HCT116 (cell line): ENCODE data around the gene HSPA12B. TPM values are rescaled to one million over a fixed set of nuclear protein-coding genes. Genes with fewer than 3 reads are reported as not detected.

Source experiments
- ATAC-seq: fragments of 200-7000 bp; cut with Tn5 transposase; 2 replicates; pipeline ENCODE4 v1.9.1; 2020; ENCODE audit warnings: mild to moderate bottlenecking, moderate library complexity
- BruUV-seq: library from RNA; stranded (reverse); fragments of 400-500 nt; replicated peaks from 2 replicates; lab custom pipeline; 2021; lab: Mats Ljungman, UMichigan
- CTCF ChIA-PET: fragments of 300-600 bp; sonication (Branson Sonifier 250); formaldehyde crosslinking; loops from one replicate; lab custom pipeline; 2021; ENCODE audit warnings: antibody characterized with exemption; lab: Charles Lee
- POLR2A ChIA-PET: fragments of 300-600, 350-600 bp; sonication (Branson Sonifier 250); formaldehyde crosslinking; loops from one replicate; lab custom pipeline; 2021; ENCODE audit warnings: antibody characterized with exemption; lab: Charles Lee
- RAD21 ChIA-PET, 2 experiments: fragments of 300-600 bp; sonication (Branson Sonifier 250); formaldehyde crosslinking; loops; one replicate each; lab custom pipeline; 2023; ENCODE audit warnings: low total read pairs in 2 of 2; ENCODE audit not compliant: uncharacterized antibody in 2 of 2, unreplicated experiment in 2 of 2, low non-redundant PET in 1 of 2; lab: Charles Lee
- DNase-seq: peaks from one replicate; pipeline ENCODE4 v3.0.0-alpha.2; 2010; ENCODE audit warnings: low read depth, low spot score
- H2AFZ ChIP-seq: fragments of 200-600 bp; shearing (Covaris generic), sonication (generic); 2 replicates; pipeline ENCODE4 v1.6.1; 2017; ENCODE audit warnings: low read depth, mixed run types, mixed read lengths, antibody characterized with exemption, low read length; ENCODE audit not compliant: poor library complexity, severe bottlenecking
- H3K27ac ChIP-seq: 2 replicates; pipeline ENCODE4 v1.5.1; 2012; ENCODE audit warnings: low read depth, low read length
- H3K27me3 ChIP-seq: fragments of 200-600 bp; sonication (generic); 2 replicates; pipeline ENCODE4 v1.6.1; 2016; ENCODE audit warnings: mixed run types, low read length, mixed read lengths; ENCODE audit not compliant: insufficient read depth
- H3K36me3 ChIP-seq, 2 experiments: fragments of 200-500 bp in 1 of 2; fragments of 200-600 bp in 1 of 2; sonication (Bioruptor generic) in 1 of 2; sonication (generic) in 1 of 2; 2 replicates each; pipeline versions ENCODE4 v1.5.1 to v1.6.1; 2014 to 2016; ENCODE audit warnings: low read length in 2 of 2, inconsistent platforms in 1 of 2, mixed read lengths in 1 of 2, mixed run types in 1 of 2; ENCODE audit not compliant: insufficient read depth in 2 of 2, control insufficient read depth in 1 of 2
- H3K4me1 ChIP-seq, 2 experiments: fragments of 200-600 bp in 1 of 2; sonication (generic) in 1 of 2; 2 replicates each; pipeline versions ENCODE4 v1.5.1 to v1.6.1; 2012 to 2017; ENCODE audit warnings: low read length in 2 of 2, inconsistent platforms in 1 of 2, mild to moderate bottlenecking in 1 of 2, mixed read lengths in 1 of 2, mixed run types in 1 of 2, moderate library complexity in 1 of 2; ENCODE audit not compliant: insufficient read depth in 2 of 2, control insufficient read depth in 1 of 2
- H3K4me2 ChIP-seq: fragments of 200-600 bp; sonication (generic); 2 replicates; pipeline ENCODE4 v1.6.1; 2017; ENCODE audit warnings: mixed run types, low read length, mixed read lengths
- H3K4me3 ChIP-seq, 2 experiments: fragments of 200-600 bp in 1 of 2; sonication (generic) in 1 of 2; replicated peaks in 1 of 2; 2 replicates each; pipeline ENCODE4 v1.5.1; 2011 to 2016; ENCODE audit warnings: low read length in 2 of 2, control low read depth in 1 of 2, low read depth in 1 of 2, mild to moderate bottlenecking in 1 of 2, mixed read lengths in 1 of 2, mixed run types in 1 of 2
- H3K79me2 ChIP-seq: fragments of 200-600 bp; sonication (generic); 2 replicates; pipeline ENCODE4 v1.6.1; 2017; ENCODE audit warnings: mild to moderate bottlenecking, mixed run types, low read length, moderate library complexity, mixed read lengths; ENCODE audit not compliant: insufficient read depth
- H3K9ac ChIP-seq: fragments of 200-600 bp; sonication (generic); 2 replicates; pipeline ENCODE4 v1.6.1; 2016; ENCODE audit warnings: low read length, mixed read lengths
- H3K9me2 ChIP-seq: fragments of 200-600 bp; sonication (generic), shearing (Covaris generic); 2 replicates; pipeline ENCODE4 v1.6.1; 2017; ENCODE audit warnings: mixed run types, mild to moderate bottlenecking, moderate library complexity; ENCODE audit not compliant: insufficient read depth
- H3K9me3 ChIP-seq, 2 experiments: fragments of 200-500 bp in 1 of 2; fragments of 200-600 bp in 1 of 2; sonication (Bioruptor generic) in 1 of 2; sonication (generic) in 1 of 2; 2 replicates each; pipeline ENCODE4 v1.6.1; 2014 to 2017; ENCODE audit warnings: low read length in 2 of 2, mixed read lengths in 2 of 2, inconsistent platforms in 1 of 2, low read depth in 1 of 2, mild to moderate bottlenecking in 1 of 2, mixed run types in 1 of 2, moderate library complexity in 1 of 2; ENCODE audit not compliant: control insufficient read depth in 1 of 2, insufficient read depth in 1 of 2
- H4K20me1 ChIP-seq: fragments of 200-600 bp; sonication (generic), shearing (Covaris generic); 2 replicates; pipeline ENCODE4 v1.6.1; 2017; ENCODE audit warnings: mixed run types, mild to moderate bottlenecking, moderate library complexity; ENCODE audit not compliant: insufficient read depth
- CBX3 ChIP-seq: IDR thresholded peaks from 2 replicates; pipeline ENCODE4 v1.6.1; 2012; ENCODE audit warnings: low read depth
- CEBPB ChIP-seq: IDR thresholded peaks from 2 replicates; pipeline ENCODE4 v1.6.1; 2012; ENCODE audit warnings: low read depth
- EGR1 ChIP-seq: IDR thresholded peaks from 2 replicates; pipeline ENCODE4 v1.6.1; 2012; ENCODE audit warnings: low read depth
- EZH2 ChIP-seq: fragments of 200-600 bp; sonication (generic); IDR thresholded peaks from 2 replicates; pipeline ENCODE4 v1.6.1; 2017; ENCODE audit warnings: antibody characterized with exemption, mixed run types
- EZH2phosphoT487 ChIP-seq: fragments of 200-600 bp; IDR thresholded peaks from 2 replicates; pipeline ENCODE4 v1.6.1; 2018; ENCODE audit warnings: antibody characterized with exemption, borderline replicate concordance
- MAX ChIP-seq: IDR thresholded peaks from 2 replicates; pipeline ENCODE4 v1.6.1; 2012
- POLR2A ChIP-seq: IDR thresholded peaks from 2 replicates; pipeline ENCODE4 v1.7.0; 2011; ENCODE audit warnings: borderline replicate concordance; ENCODE audit not compliant: insufficient read depth, insufficient read length; ENCODE audit errors: extremely low read depth
- SIN3A ChIP-seq: IDR thresholded peaks from 2 replicates; pipeline ENCODE4 v1.6.1; 2012; ENCODE audit warnings: low read depth
- SP1 ChIP-seq: IDR thresholded peaks from 2 replicates; pipeline ENCODE4 v1.6.1; 2012; ENCODE audit warnings: low read depth
- SRF ChIP-seq: IDR thresholded peaks from 2 replicates; pipeline ENCODE4 v1.6.1; 2012; ENCODE audit warnings: low read depth
- TCF7L2 ChIP-seq: IDR thresholded peaks from 2 replicates; pipeline ENCODE4 v1.7.0; 2011; ENCODE audit warnings: borderline replicate concordance, inconsistent platforms; ENCODE audit not compliant: insufficient read depth, insufficient read length; ENCODE audit errors: extremely low read depth
- YY1 ChIP-seq: IDR thresholded peaks from 2 replicates; pipeline ENCODE4 v1.6.1; 2011; ENCODE audit warnings: low read length, low read depth, moderate library complexity, mild to moderate bottlenecking; ENCODE audit not compliant: insufficient replicate concordance; ENCODE audit errors: extremely low read depth
- ZFX ChIP-seq: fragments of 450-650 bp; IDR thresholded peaks from 2 replicates; pipeline ENCODE4 v1.6.1; 2017
- ZNF274 ChIP-seq: fragments of 200-500 bp; sonication (Bioruptor generic); IDR thresholded peaks from 2 replicates; pipeline ENCODE4 v1.6.1; 2014; ENCODE audit warnings: mild to moderate bottlenecking, low read depth, low read length, inconsistent platforms
- intact Hi-C: fragments of 100-400 bp; cut with micrococcal nuclease; formaldehyde crosslinking; loops from 2 replicates; pipeline ENCODE4 v1.10.0; 2022
- total RNA-seq: library from RNA; stranded (reverse); gene quantifications from one replicate; pipeline ENCODE4 v1.2.1, GENCODE V29; 2021; ENCODE audit not compliant: unreplicated experiment
- TF ChIP-seq, protein P1 (sequence below): IDR thresholded peaks from 2 replicates; pipeline ENCODE4 v1.6.1; 2012; ENCODE audit warnings: low read depth

HSPA12B gene
- total RNA-seq, 1 experiment from 2014 or later: not detected

GRCh38 chr20:3720068-3720467, 12.4 kb upstream of the HSPA12B start:
- intact Hi-C loops: no loop called here
- H3K79me2 ChIP-seq: no peaks in the 10 kb centered on the region
- no peak overlapping the region for H2AFZ ChIP-seq
- no peaks in the 10 kb centered on the region for H4K20me1 ChIP-seq
- H3K27ac ChIP-seq: no peak overlapping the region
- TF ChIP-seq ZNF274 (no peak), EZH2 (no peak), ZFX (no peak), EZH2phosphoT487 (no peak), YY1 (no peak), MAX (no peak), CEBPB (no peak), POLR2A (no peak), SRF (no peak), SIN3A (no peak), EGR1 (no peak), CBX3 (no peak), TCF7L2 (no peak), SP1 (no peak)
- TF ChIP-seq, protein P1, sequence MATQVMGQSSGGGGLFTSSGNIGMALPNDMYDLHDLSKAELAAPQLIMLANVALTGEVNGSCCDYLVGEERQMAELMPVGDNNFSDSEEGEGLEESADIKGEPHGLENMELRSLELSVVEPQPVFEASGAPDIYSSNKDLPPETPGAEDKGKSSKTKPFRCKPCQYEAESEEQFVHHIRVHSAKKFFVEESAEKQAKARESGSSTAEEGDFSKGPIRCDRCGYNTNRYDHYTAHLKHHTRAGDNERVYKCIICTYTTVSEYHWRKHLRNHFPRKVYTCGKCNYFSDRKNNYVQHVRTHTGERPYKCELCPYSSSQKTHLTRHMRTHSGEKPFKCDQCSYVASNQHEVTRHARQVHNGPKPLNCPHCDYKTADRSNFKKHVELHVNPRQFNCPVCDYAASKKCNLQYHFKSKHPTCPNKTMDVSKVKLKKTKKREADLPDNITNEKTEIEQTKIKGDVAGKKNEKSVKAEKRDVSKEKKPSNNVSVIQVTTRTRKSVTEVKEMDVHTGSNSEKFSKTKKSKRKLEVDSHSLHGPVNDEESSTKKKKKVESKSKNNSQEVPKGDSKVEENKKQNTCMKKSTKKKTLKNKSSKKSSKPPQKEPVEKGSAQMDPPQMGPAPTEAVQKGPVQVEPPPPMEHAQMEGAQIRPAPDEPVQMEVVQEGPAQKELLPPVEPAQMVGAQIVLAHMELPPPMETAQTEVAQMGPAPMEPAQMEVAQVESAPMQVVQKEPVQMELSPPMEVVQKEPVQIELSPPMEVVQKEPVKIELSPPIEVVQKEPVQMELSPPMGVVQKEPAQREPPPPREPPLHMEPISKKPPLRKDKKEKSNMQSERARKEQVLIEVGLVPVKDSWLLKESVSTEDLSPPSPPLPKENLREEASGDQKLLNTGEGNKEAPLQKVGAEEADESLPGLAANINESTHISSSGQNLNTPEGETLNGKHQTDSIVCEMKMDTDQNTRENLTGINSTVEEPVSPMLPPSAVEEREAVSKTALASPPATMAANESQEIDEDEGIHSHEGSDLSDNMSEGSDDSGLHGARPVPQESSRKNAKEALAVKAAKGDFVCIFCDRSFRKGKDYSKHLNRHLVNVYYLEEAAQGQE: no peak
- peaks cover 7% of the 10 kb centered on the region for H3K27me3 ChIP-seq
- ChIA-PET RAD21 (no interaction called here), CTCF (interaction anchor here (2.1 to 2.5 kb wide), 2 partner anchors 9 to 12 kb away, joined by 7 to 8 read pairs; no protein-coding TSS in a partner anchor), POLR2A (no interaction called here)
- H3K36me3 ChIP-seq: no peaks in the 10 kb centered on the region
- no peak overlapping the region for H3K4me3 ChIP-seq
- ATAC-seq (no peak), DNase-seq (no peak)
- H3K9me2 ChIP-seq: no peaks in the 10 kb centered on the region
- 0 out of 4 replicates have a peak, but pooled peaks cover 0 to 4% of the 10 kb centered on the region in 2 experiments for H3K4me1 ChIP-seq
- no peaks in the 10 kb centered on the region for H3K9me3 ChIP-seq
- no TSS peak for BruUV-seq
- H3K9ac ChIP-seq: no peak overlapping the region
- H3K4me2 ChIP-seq: no peak overlapping the region
